ENCODE data around the gene CLIC5.

Gene CLIC5

GRCh38 chr6:45969883-45970282, 45.8 kb downstream of the CLIC5 start:
- Histone ChIP-seq H3K9ac (no peak overlapping the region), H4K20me1 (ENCODE audit: insufficient read depth) (no peaks in the 10 kb centered on the region), H3K36me3 (ENCODE audit: insufficient read depth) (no peaks in the 10 kb centered on the region), H3K4me3 (IDR thresholded peaks at IDR 0.05; ENCODE audit: insufficient read depth, low read depth, low read length) (no peak overlapping the region), H3K27ac (peak overlapping the region; percentile 12; the same call in 1 of the 2 replicates), H3K4me2 (peak overlapping the region; percentile 40; the same call in 1 of the 2 replicates), H3K4me1 (ENCODE audit: low read depth, poor library complexity, severe bottlenecking) (peaks cover 98% of the 10 kb centered on the region), H2AFZ (ENCODE audit: low read depth) (no peak overlapping the region), H3K27me3 (ENCODE audit: insufficient read depth, low read depth) (no peaks in the 10 kb centered on the region), H3K79me2 (ENCODE audit: insufficient read depth, low read depth) (no peaks in the 10 kb centered on the region)
- no peak for TF ChIP-seq CTCF (conservative IDR thresholded peaks at IDR 0.05; ENCODE audit: low read depth, low read length)

- no peaks in the 10 kb centered on the region for H3K36me3 ChIP-seq (ENCODE audit: insufficient read depth)
- TF ChIP-seq CTCF (conservative IDR thresholded peaks at IDR 0.05; ENCODE audit: low read depth, low read length): no peak
These were observed 46.6 kb downstream of the CLIC5 start for GRCh38 chr6:45969026-45969425.

GRCh38 chr6:45967363-45967762, 48.3 kb downstream of the CLIC5 start:
- Histone ChIP-seq H3K27ac (peak overlapping the region; percentile 57; the same call in 1 of the 2 replicates), H3K36me3 (ENCODE audit: insufficient read depth) (no peaks in the 10 kb centered on the region), H3K4me3 (IDR thresholded peaks at IDR 0.05; ENCODE audit: insufficient read depth, low read depth, low read length) (no peak overlapping the region), H3K9ac (no peak overlapping the region), H3K4me1 (ENCODE audit: low read depth, poor library complexity, severe bottlenecking) (peaks cover 84% of the 10 kb centered on the region), H4K20me1 (ENCODE audit: insufficient read depth) (no peaks in the 10 kb centered on the region), H3K79me2 (ENCODE audit: insufficient read depth, low read depth) (no peaks in the 10 kb centered on the region), H2AFZ (ENCODE audit: low read depth) (no peak overlapping the region), H3K4me2 (peak overlapping the region; percentile 80), H3K27me3 (ENCODE audit: insufficient read depth, low read depth) (no peaks in the 10 kb centered on the region)
- no peak for TF ChIP-seq CTCF (conservative IDR thresholded peaks at IDR 0.05; ENCODE audit: low read depth, low read length)

More at GRCh38 chr6:45969026-45969425, 46.6 kb downstream of the CLIC5 start:
- Histone ChIP-seq H3K4me1 (ENCODE audit: low read depth, poor library complexity, severe bottlenecking) (peaks cover 90% of the 10 kb centered on the region), H3K27ac (no peak overlapping the region), H3K27me3 (ENCODE audit: insufficient read depth, low read depth) (no peaks in the 10 kb centered on the region), H3K9ac (no peak overlapping the region), H3K4me3 (IDR thresholded peaks at IDR 0.05; ENCODE audit: insufficient read depth, low read depth, low read length) (no peak overlapping the region), H2AFZ (ENCODE audit: low read depth) (no peak overlapping the region), H3K4me2 (no peak overlapping the region), H3K79me2 (ENCODE audit: insufficient read depth, low read depth) (no peaks in the 10 kb centered on the region), H4K20me1 (ENCODE audit: insufficient read depth) (no peaks in the 10 kb centered on the region)

GRCh38 chr6:45966797-45967196, 48.9 kb downstream of the CLIC5 start:
- Histone ChIP-seq H2AFZ (ENCODE audit: low read depth) (peak overlapping the region; percentile 38; the same call in 1 of the 2 replicates), H3K79me2 (ENCODE audit: insufficient read depth, low read depth) (no peaks in the 10 kb centered on the region), H3K27me3 (ENCODE audit: insufficient read depth, low read depth) (no peaks in the 10 kb centered on the region), H3K4me2 (peak overlapping the region; percentile 80), H3K9ac (no peak overlapping the region; the same call in 1 of the 2 replicates), H3K27ac (peak overlapping the region; percentile 57; the same call in 1 of the 2 replicates), H3K4me1 (ENCODE audit: low read depth, poor library complexity, severe bottlenecking) (peaks cover 78% of the 10 kb centered on the region), H3K36me3 (ENCODE audit: insufficient read depth) (no peaks in the 10 kb centered on the region), H3K4me3 (IDR thresholded peaks at IDR 0.05; ENCODE audit: insufficient read depth, low read depth, low read length) (no peak overlapping the region), H4K20me1 (ENCODE audit: insufficient read depth) (no peaks in the 10 kb centered on the region)
- TF ChIP-seq CTCF (conservative IDR thresholded peaks at IDR 0.05; ENCODE audit: low read depth, low read length): no peak
